Epithelial cell of esophagus (primary cell): Measurements from ENCODE around the gene CDH16.
"Not testable (repeated sequence)": the region's sequence is repeated elsewhere in the genome, so short reads cannot be mapped to it uniquely, and the experiment has no call there.

Experiments
- DNase-seq: peaks from one replicate; pipeline ENCODE4 v3.0.0; 2010; ENCODE audit warnings: low read depth
- H3K4me3 ChIP-seq: 2 replicates; pipeline ENCODE4 v1.5.1; 2011; ENCODE audit warnings: mild to moderate bottlenecking, low read length, control low read depth
- TF ChIP-seq, protein P1 (sequence below): IDR thresholded peaks from 2 replicates; pipeline ENCODE4 v1.5.1; 2011; ENCODE audit warnings: low read depth, mild to moderate bottlenecking, low read length, control low read depth, inconsistent platforms; ENCODE audit not compliant: insufficient read depth; ENCODE audit errors: missing control alignments

Gene CDH16

DNA sequence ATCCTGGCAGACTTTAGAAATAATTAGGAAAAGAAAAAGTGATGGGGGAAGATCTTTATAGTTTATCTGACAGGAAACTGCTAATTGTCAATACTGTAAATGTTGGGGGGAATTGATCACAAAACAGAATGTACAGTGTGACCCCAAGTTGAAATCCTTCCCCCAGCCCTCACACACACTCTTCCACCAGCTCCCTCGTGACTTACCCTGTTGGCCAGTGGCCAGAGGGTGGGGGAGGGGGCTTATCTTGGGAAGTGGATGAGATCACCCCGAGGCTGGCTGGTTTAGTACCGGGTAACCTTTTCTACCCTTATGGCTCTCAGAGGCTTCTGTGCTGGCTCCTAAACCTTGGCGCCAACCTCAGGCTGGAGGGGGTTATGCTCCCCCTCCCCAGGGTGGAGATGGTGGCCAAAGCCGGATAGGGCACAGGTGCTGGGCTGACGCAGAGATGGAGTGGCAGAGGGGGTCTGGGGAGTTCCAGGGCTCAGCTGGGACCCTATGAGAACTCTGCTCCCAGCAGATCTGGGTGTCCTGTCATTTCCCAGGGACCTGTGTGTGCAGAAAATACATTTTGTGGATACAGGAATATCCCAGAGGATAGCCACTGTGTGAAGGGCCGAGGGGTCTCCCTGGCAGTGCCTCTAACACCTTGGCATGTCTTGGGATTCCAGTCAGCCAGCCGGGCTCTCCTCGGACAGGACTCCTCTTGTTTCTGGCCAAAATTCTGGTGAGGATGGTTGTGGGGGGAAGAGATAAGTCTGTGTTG, 18.6 kb downstream of the CDH16 start:
- TF ChIP-seq, protein P1, sequence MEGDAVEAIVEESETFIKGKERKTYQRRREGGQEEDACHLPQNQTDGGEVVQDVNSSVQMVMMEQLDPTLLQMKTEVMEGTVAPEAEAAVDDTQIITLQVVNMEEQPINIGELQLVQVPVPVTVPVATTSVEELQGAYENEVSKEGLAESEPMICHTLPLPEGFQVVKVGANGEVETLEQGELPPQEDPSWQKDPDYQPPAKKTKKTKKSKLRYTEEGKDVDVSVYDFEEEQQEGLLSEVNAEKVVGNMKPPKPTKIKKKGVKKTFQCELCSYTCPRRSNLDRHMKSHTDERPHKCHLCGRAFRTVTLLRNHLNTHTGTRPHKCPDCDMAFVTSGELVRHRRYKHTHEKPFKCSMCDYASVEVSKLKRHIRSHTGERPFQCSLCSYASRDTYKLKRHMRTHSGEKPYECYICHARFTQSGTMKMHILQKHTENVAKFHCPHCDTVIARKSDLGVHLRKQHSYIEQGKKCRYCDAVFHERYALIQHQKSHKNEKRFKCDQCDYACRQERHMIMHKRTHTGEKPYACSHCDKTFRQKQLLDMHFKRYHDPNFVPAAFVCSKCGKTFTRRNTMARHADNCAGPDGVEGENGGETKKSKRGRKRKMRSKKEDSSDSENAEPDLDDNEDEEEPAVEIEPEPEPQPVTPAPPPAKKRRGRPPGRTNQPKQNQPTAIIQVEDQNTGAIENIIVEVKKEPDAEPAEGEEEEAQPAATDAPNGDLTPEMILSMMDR: no peak
- DNase-seq: peak; percentile 81
- no peak overlapping the region for H3K4me3 ChIP-seq

DNA sequence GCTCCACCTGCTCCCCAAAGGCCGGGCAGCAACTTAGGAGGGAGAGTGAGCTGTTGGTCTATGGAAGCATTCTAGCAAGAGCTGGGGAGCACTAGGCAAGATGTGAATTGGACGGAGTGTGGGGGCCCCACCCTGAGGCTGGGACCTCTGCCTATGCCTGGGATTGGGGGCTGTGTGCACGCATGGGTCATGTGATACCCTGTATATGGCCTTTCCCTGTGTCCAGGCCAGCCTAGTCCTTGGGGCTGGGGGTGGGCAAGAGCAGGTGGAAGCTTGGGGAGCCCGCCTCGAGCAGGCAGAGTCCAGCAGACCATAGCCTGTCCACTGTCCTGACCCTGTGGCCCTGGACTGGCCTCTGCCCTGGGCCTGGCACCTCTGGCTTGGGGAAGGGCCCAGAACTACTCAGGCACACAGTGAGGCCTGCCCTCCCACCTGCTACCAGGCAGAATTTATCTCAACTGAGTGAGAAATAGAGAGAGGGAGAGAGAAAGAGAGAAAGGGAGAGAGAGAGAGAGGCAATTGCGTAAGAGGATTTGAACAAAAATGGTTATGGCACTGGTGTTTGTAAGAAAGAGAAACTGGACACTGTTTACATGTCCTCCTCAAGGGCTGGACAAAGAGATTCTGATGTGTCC, 19.3 kb downstream of the CDH16 start:
- TF ChIP-seq, protein P1: no peak
- no peak for DNase-seq
- no peak overlapping the region for H3K4me3 ChIP-seq

DNA sequence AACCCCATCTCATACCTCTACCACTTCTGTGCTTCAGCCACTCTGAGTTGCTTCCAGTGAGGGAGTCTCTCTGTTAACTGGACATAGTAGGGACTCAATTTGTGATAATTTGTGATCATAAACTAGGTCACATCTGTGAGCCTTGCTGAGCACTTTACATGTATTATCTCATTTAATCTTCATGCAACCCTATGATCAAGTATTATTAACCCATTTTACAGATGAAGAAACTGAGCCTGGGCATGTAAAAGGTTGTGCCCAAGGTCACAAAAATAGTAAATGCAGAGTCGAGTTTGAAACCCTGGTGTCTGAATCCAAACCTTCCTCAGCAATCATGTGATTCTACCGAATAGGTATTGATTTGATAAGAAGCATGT, 19.8 kb downstream of the CDH16 start:
- no peak for DNase-seq
- TF ChIP-seq, protein P1: no peak
- no peak overlapping the region for H3K4me3 ChIP-seq

DNA sequence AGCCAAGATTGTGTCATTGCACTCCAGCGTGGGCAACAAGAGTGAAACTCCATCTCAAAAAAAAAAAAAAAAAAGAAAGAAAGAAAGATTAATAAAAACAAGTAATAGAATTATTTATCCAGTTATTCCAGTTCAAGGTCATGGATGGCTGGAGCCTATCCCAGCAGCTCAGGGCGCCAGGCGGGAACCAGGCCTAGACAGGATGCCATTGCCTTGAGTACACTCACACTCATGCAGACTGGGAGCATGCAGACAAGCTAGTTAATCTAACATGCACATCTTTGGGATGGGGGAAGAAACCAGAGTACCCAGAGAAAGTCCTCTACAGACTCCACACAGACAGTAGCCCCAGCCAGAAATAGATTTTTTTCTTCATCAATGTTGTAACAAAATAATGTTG, 20.5 kb downstream of the CDH16 start:
- DNase-seq: peak; percentile 92
- TF ChIP-seq, protein P1: no peak
- no peak overlapping the region for H3K4me3 ChIP-seq

- peak; percentile 67 for DNase-seq
- H3K4me3 ChIP-seq: not testable (repeated sequence)
Measured at GRCh38 chr16:66896682-66897081, 22.0 kb downstream of the CDH16 start.

DNA sequence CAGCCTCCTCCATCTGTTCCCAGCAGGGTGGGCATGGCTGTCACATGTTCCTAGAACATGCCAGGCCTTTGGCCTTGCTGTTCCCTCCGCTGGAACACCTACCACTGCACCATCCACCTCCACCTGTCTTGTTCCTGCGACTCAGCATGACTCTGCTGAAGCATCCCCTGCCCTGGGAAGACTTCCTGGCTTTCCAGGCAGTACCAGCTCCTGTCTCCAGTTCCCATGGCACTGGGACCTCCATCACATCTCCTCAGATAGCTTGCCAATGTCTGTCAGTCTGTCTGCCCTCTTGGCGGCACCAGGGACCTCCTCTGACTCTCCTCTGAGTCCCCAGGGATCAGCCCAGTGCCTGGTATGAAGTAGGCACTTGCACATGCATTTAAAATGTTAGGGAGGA, 22.7 kb downstream of the CDH16 start:
- peak; percentile 55 for DNase-seq
- TF ChIP-seq, protein P1: no peak
- H3K4me3 ChIP-seq: no peak overlapping the region

DNA sequence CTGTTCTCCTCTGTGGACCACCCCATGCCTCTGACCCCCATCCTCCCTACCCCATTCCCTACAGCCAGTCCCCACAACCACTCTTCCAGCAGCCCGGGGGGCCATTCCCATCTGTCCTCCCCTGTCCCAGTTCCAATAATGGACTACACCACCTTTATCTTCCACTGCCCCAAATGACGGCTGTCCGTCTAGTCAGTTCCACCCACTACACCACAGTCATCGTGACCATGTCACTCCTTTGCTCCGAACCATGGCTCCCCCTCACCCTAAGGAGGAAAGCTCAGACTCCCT, 23.1 kb downstream of the CDH16 start:
- TF ChIP-seq, protein P1: no peak
- H3K4me3 ChIP-seq: no peak overlapping the region
- no peak for DNase-seq
